LNCAP (cell line): ENCODE measurements around the gene CYP2A13.
A peak's percentile ranks its signal among the peaks of the same experiment; 100 is the strongest.

ENCODE experiments used
- TF ChIP-seq, protein P1 (sequence below): fragments of 450-650 bp; IDR thresholded peaks from 2 replicates; pipeline ENCODE4 v1.5.1; 2017; ENCODE audit warnings: mild to moderate bottlenecking

The CYP2A13 gene

GRCh38 chr19:41112728-41113290 lies 24.6 kb downstream of the CYP2A13 start:
- TF ChIP-seq, protein P1, sequence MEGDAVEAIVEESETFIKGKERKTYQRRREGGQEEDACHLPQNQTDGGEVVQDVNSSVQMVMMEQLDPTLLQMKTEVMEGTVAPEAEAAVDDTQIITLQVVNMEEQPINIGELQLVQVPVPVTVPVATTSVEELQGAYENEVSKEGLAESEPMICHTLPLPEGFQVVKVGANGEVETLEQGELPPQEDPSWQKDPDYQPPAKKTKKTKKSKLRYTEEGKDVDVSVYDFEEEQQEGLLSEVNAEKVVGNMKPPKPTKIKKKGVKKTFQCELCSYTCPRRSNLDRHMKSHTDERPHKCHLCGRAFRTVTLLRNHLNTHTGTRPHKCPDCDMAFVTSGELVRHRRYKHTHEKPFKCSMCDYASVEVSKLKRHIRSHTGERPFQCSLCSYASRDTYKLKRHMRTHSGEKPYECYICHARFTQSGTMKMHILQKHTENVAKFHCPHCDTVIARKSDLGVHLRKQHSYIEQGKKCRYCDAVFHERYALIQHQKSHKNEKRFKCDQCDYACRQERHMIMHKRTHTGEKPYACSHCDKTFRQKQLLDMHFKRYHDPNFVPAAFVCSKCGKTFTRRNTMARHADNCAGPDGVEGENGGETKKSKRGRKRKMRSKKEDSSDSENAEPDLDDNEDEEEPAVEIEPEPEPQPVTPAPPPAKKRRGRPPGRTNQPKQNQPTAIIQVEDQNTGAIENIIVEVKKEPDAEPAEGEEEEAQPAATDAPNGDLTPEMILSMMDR = no peak

DNA sequence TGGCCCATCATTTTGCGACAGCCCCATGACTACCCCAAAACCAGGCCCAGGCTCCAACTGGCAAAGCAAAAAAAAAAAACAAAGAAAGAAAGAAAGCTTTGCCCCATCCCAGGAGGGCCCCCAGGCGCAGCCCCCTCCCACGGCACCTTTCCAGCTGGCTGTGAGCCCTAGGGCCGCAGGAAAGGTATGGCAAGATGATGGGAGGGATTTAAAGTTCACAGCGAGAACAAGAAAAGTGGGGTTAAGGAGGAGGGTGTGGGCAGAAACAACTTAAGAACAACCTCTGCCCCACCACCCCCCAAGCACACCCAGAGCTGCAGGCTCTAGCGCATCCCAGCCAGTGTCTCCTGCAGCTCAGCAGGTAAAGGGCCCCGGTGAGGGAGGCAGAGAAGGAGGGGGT lies 25.9 kb downstream of the CYP2A13 start, which contains the start of gene CYP2F1:
TSS of gene CYP2F1 (plus strand) at position 301 of the 400 bp plus-strand sequence. CDS start 1,757 bp downstream, outside the sequence.
- TF ChIP-seq, protein P1 = no peak

- TF ChIP-seq, protein P1 = no peak
Observed at GRCh38 chr19:41116261-41116660, 28.0 kb downstream of the CYP2A13 start.

DNA sequence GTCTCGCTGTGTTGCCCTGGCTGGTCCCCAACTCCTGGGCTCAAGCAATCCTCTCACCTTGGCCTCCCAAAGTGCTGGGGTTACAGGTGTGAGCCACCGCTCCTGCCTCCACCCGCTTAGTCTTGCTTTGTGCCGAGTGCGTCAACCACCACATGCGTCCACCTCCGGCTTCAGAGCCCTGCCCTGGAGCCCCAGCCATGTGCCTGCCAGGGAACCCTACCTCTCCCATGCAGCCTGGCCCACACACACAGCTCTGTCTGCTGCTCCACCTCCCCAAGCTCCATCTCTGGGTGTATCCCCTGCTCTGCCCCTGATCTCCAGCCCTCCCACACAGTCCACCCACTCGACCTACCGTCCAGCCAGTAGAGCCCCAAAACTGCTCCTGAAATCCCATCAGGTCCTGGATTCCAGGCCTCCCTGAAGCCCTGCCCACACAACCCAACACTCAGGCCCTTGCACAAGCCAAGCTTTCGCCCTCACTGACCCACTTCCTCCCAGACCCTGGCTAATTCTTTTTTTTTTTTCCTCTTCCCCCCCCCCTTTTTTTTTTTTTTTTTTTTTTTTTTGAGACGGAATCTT lies 35.6 kb downstream of the CYP2A13 start:
- TF ChIP-seq, protein P1 = no peak

GRCh38 chr19:41126765-41127203 lies 38.5 kb downstream of the CYP2A13 start:
- TF ChIP-seq, protein P1 = peak; percentile 31

DNA sequence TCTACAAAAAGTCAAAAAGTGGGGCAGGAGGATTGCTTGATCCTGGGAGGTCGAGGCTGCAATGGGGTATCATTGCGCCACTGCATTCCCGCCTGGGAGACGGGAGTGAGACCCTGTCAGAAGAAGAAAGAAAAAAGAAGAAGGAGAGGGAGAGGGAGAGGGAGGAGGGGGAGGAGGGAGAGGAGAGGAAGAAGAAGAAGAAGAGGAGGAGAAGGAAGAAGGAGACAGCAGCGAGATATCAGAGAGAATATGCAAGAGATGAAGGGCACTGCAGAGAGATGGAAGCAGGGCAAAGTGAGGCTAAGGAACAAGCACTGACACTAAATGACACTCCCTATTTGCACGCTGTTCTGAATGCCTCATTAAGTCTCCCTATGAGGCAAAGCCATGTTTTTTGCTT lies 40.4 kb downstream of the CYP2A13 start:
- TF ChIP-seq, protein P1 = no peak

GRCh38 chr19:41131186-41131585 lies 42.9 kb downstream of the CYP2A13 start:
- TF ChIP-seq, protein P1 = no peak
